ENCODE results near the gene OPN3.

- TF ChIP-seq CTCF (IDR thresholded peaks at IDR 0.05) = no peak
- no peak for TF ChIP-seq POLR2A (IDR thresholded peaks at IDR 0.05)
Observed at GRCh38 chr1:241666419-241666818, 26.2 kb upstream of the OPN3 start.

Measured in uterus (tissue), 2 donors.